Measurements from ENCODE around the gene THOC2.
"Not testable (repeated sequence)": the region's sequence is repeated elsewhere in the genome, so short reads cannot be mapped to it uniquely, and the experiment has no call there.

The THOC2 gene

GRCh38 chrX:123732670-123733363, at the start of gene THOC2:
THOC2 (minus strand) TSS chrX:123733052; CDS start chrX:123733022, 30 bp downstream.
- DNase-seq: peak; percentile 94

GRCh38 chrX:123781786-123782185, 48.9 kb upstream of the THOC2 start:
- DNase-seq: not testable (repeated sequence)

- DNase-seq: no peak
These were observed 47.1 kb upstream of the THOC2 start for GRCh38 chrX:123779908-123780396.

- no peak for DNase-seq
These were observed 40.6 kb upstream of the THOC2 start for GRCh38 chrX:123773258-123773988.

- DNase-seq: no peak
These were observed 38.7 kb upstream of the THOC2 start for GRCh38 chrX:123771449-123772064.

GRCh38 chrX:123764967-123765871, 32.4 kb upstream of the THOC2 start:
- peak; percentile 92 for DNase-seq

GRCh38 chrX:123759849-123760248, 27.0 kb upstream of the THOC2 start:
- DNase-seq: not testable (repeated sequence)

- DNase-seq: not testable (repeated sequence)
These were observed 24.9 kb upstream of the THOC2 start for GRCh38 chrX:123757794-123758193.

GRCh38 chrX:123756320-123756719, 23.5 kb upstream of the THOC2 start:
- DNase-seq: no peak

GRCh38 chrX:123755107-123755506, 22.3 kb upstream of the THOC2 start:
- no peak for DNase-seq

- DNase-seq: no peak
These were observed 21.0 kb upstream of the THOC2 start for GRCh38 chrX:123753656-123754350.

GRCh38 chrX:123749643-123750042, 16.8 kb upstream of the THOC2 start:
- no peak for DNase-seq

- no peak for DNase-seq
These were observed 12.7 kb upstream of the THOC2 start for GRCh38 chrX:123745511-123745910.

GRCh38 chrX:123743312-123743711, 10.5 kb upstream of the THOC2 start:
- DNase-seq: no peak

GRCh38 chrX:123742440-123742839, 9.6 kb upstream of the THOC2 start:
- DNase-seq: no peak

- DNase-seq: no peak
These were observed 7.7 kb upstream of the THOC2 start for GRCh38 chrX:123740536-123740935.

- DNase-seq: no peak
These were observed 7.2 kb upstream of the THOC2 start for GRCh38 chrX:123740006-123740405.

- no peak for DNase-seq
These were observed 6.6 kb upstream of the THOC2 start for GRCh38 chrX:123739474-123739873.

GRCh38 chrX:123738378-123738940, 5.6 kb upstream of the THOC2 start:
- no peak for DNase-seq

- peak; percentile 1 for DNase-seq
These were observed 3.6 kb upstream of the THOC2 start for GRCh38 chrX:123736333-123736921.

- DNase-seq: not testable (repeated sequence)
These were observed 2.3 kb upstream of the THOC2 start for GRCh38 chrX:123735137-123735536.
